GM06990 (cell line): ENCODE data around the gene ADCY1.

Source experiments
- DNase-seq: peaks from one replicate; pipeline ENCODE4 v3.0.0-alpha.2; 2011; ENCODE audit not compliant: insufficient read length; ENCODE audit errors: extremely low read depth
- H3K27me3 ChIP-seq: replicated peaks from 2 replicates; pipeline ENCODE4 v1.6.0; 2011; ENCODE audit warnings: low read length; ENCODE audit not compliant: control insufficient read depth, insufficient read depth
- H3K36me3 ChIP-seq: 2 replicates; pipeline ENCODE4 v1.5.1; 2011; ENCODE audit warnings: low read length; ENCODE audit not compliant: control insufficient read depth, insufficient read depth
- H3K4me3 ChIP-seq: replicated peaks from 2 replicates; pipeline ENCODE4 v1.5.1; 2011; ENCODE audit warnings: low read depth, mild to moderate bottlenecking, control low read depth, low read length
- CTCF ChIP-seq: IDR thresholded peaks from 2 replicates; pipeline ENCODE4 v1.5.1; 2011; ENCODE audit warnings: low read length, control low read depth, mild to moderate bottlenecking, inconsistent platforms; ENCODE audit not compliant: insufficient read depth, poor library complexity, severe bottlenecking

Gene ADCY1

DNA sequence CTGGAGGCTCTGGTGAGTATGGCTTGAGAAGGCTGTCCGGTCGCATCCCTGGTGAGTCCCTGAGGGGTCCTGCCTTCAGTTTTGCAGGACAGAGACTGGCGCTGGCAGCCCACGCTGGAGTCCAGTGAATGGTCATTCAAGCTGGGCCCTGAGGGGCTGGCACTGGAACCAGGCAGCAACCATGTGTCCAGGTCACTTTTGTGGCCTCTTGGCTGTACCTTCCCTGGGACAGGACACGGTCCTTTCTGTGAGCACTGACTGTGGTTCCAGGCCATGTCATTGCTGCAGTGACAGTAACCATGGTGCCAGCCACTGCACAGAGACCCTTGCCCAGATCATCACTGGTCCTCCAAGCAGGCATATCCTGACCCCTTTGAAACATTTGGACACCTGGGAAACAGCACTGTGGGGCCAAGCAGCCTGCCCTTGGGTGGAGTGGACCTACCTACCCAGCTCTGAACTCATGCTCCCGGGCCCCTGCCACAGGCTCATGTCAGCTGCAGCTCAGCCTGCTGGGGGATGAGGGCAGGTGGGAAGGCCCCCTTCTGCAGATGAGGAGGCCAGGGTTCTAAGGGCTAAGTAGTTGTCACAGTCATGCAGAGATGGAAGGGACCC lies 72.1 kb downstream of the ADCY1 start:
- Histone ChIP-seq H3K27me3 (no peaks in the 10 kb centered on the region), H3K36me3 (peaks cover 2% of the 10 kb centered on the region), H3K4me3 (no peak overlapping the region)
- DNase-seq = no peak
- no peak for TF ChIP-seq CTCF

DNA sequence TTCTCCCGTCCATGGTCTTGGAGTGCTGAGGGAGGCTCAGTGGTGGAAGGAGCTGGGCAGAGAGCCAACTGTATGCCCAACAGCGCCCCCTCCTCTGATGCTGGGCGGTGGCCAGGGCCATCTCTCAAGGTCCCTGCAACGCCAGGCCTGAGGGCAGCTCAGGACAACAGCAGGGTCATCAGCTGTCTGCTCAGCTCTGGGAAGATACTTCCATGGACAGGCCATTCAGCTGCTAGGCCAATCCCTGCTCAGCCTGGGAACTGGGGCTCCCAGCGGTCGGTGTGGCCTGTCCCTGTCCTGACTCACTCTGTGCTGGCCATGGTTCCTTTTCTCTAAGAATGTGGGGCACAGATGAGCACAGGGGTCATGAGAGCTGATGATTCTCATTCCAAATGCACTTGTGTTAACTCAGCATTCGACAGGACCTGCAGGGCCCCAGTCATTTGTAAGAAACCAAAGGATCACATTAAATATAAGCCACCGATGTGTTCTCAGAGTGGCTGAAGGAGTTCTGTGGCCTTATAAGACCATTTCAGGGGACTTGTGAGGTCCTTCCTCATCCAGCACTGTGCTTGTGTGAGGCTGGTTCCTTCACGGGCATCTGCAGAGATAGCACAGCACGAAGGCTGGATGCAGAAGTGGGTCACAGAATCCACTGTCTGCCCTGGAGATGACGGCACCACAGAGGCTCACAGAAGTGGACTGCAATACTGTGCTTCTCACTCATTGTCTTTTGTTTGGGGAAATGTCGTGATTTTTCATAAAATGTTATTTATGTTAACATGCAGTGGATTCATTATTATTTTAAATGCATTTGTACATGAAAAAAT lies 73.0 kb downstream of the ADCY1 start:
- no peak for TF ChIP-seq CTCF
- peaks cover 2% of the 10 kb centered on the region for H3K36me3 ChIP-seq
- DNase-seq = no peak
- no peak overlapping the region for H3K4me3 ChIP-seq
- H3K27me3 ChIP-seq = no peaks in the 10 kb centered on the region

GRCh38 chr7:45647967-45648670 lies 74.0 kb downstream of the ADCY1 start:
- no peak for TF ChIP-seq CTCF
- DNase-seq = no peak
- Histone ChIP-seq H3K27me3 (no peaks in the 10 kb centered on the region), H3K36me3 (peaks cover 2% of the 10 kb centered on the region), H3K4me3 (no peak overlapping the region)

GRCh38 chr7:45648671-45648995 lies 74.5 kb downstream of the ADCY1 start:
- Histone ChIP-seq H3K4me3 (no peak overlapping the region), H3K36me3 (peaks cover 2% of the 10 kb centered on the region), H3K27me3 (no peaks in the 10 kb centered on the region)
- no peak for TF ChIP-seq CTCF
- DNase-seq = no peak

GRCh38 chr7:45649560-45650346 lies 75.6 kb downstream of the ADCY1 start:
- no peak for TF ChIP-seq CTCF
- Histone ChIP-seq H3K4me3 (no peak overlapping the region), H3K36me3 (peaks cover 2% of the 10 kb centered on the region), H3K27me3 (no peaks in the 10 kb centered on the region)
- no peak for DNase-seq
